Ovary (tissue), 9 donors: ENCODE measurements around the gene AOPEP. TPM values are rescaled to one million over a fixed set of nuclear protein-coding genes. Genes with fewer than 3 reads are reported as not detected.
"Not testable (repeated sequence)": the region's sequence is repeated elsewhere in the genome, so short reads cannot be mapped to it uniquely, and the experiment has no call there.

Source experiments
- DNase-seq, 5 donors: peaks; one replicate each; pipeline ENCODE4 v3.0.0-alpha.2; 2019 to 2020
- H3K27ac ChIP-seq, 2 donors: fragments of 200-600 bp; one replicate each; pipeline versions ENCODE4 v1.5.1 to v1.8.0; 2019 to 2022
- H3K27me3 ChIP-seq: fragments of 200-600 bp; one replicate; pipeline ENCODE4 v1.8.0; 2022
- H3K36me3 ChIP-seq: fragments of 200-600 bp; sonication (generic); one replicate; pipeline ENCODE4 v1.5.1; 2019
- H3K4me1 ChIP-seq: one replicate; pipeline ENCODE4 v1.8.1; 2013; ENCODE audit warnings: mild to moderate bottlenecking, moderate library complexity; ENCODE audit not compliant: insufficient read depth
- H3K4me3 ChIP-seq: fragments of 200-600 bp; sonication (generic); one replicate; pipeline ENCODE4 v1.5.1; 2017
- H3K9me3 ChIP-seq, 2 donors: fragments of 200-600 bp in 1 of 2; sonication (generic) in 1 of 2; one replicate each; pipeline versions ENCODE4 v1.5.1 to v1.8.1; 2013 to 2019; ENCODE audit warnings: mild to moderate bottlenecking in 1 of 2, moderate library complexity in 1 of 2
- EP300 ChIP-seq: sonication (generic); formaldehyde crosslinking; IDR thresholded peaks from one replicate; pipeline ENCODE4 v1.6.1; 2017; ENCODE audit warnings: antibody characterized with exemption
- POLR2A ChIP-seq: fragments of 450-650 bp; IDR thresholded peaks from one replicate; pipeline ENCODE4 v1.6.1; 2017; ENCODE audit warnings: antibody characterized with exemption, mild to moderate bottlenecking, moderate library complexity
- WGBS, 3 donors: extraction: QIAGEN DNeasy Blood & Tissue Kit in 1 of 3; methylation state at CpG; one replicate each; pipeline versions ENCODE4 v1.1.5 to v1.1.7; 2013 to 2017; 5-methylcytosine and 5-hydroxymethylcytosine counted together
- intact Hi-C, 4 donors: fragments of 100-400 bp; cut with DNase I; formaldehyde crosslinking; loops; one replicate each; pipeline versions ENCODE4 v1.11.0 to v1.15.1; 2022 to 2023
- polyA plus RNA-seq, 2 donors: library from polyadenylated mRNA; stranded (reverse); fragments of 200-250 nt in 1 of 2; fragments of 350-450 nt in 1 of 2; fragmentation: Illumina TruSeq in 1 of 2; extraction: RNeasy Lipid Tissue Mini Kit (QIAGEN cat#74804) in 1 of 2; gene quantifications; one replicate each; pipeline ENCODE4 v1.2.3, GENCODE V29; 2013 to 2014
- total RNA-seq, 7 donors: library from RNA; depleted of rRNA in 2 of 7; stranded (reverse); fragments of >200 nt in 2 of 7; fragmentation: NEBNext Ultra II Directional in 3 of 7; extraction: Animal tissue kit (Norgen Biotek cat#: 25700) in 3 of 7; gene quantifications; one replicate each; pipeline versions ENCODE4 v1.1.0 to v1.2.4, GENCODE V29; 2016 to 2023
- TF ChIP-seq, protein P1 (sequence below), 3 donors: fragments of 450-650 bp in 2 of 3; fragments of 200-600 bp in 1 of 3; IDR thresholded peaks; one replicate each; pipeline versions ENCODE4 v1.5.1 to v1.8.0; 2016 to 2022; ENCODE audit warnings: antibody characterized with exemption in 3 of 3, mild to moderate bottlenecking in 1 of 3
- donor health status: DM: no; HTN: no; CAD: no; lungs with moderate emphysema.
- donor health status: DM: no; HTN: no; CAD: no.
- donor health status: Bipolar disorder and iron deficiency.
- donor health status: DM: yes; HTN: yes; CAD: no.
- donor health status: DM: no; HTN: no; CAD: no.
- donor health status: DM: yes; HTN: yes; CAD: no.

Gene AOPEP
- total and polyA plus RNA-seq, 9 donors = 40.0 to 141 (median 82.1) TPM

GRCh38 chr9:94826644-94827410 lies 100.3 kb downstream of the AOPEP start:
- Histone ChIP-seq H3K27ac (peak overlapping the region in 1 of 2 donors; percentile 70), H3K36me3 (no peaks in the 10 kb centered on the region), H3K4me1 (peaks cover 25% of the 10 kb centered on the region), H3K4me3 (no peak overlapping the region), H3K9me3 (no peaks in the 10 kb centered on the region), H3K27me3 (no peaks in the 10 kb centered on the region)
- 66 to 80% (median 80%) methylated on average over 3 of the region's 3 CpGs for WGBS, 3 donors
- TF ChIP-seq EP300 (no peak), POLR2A (no peak)
- TF ChIP-seq, protein P1, sequence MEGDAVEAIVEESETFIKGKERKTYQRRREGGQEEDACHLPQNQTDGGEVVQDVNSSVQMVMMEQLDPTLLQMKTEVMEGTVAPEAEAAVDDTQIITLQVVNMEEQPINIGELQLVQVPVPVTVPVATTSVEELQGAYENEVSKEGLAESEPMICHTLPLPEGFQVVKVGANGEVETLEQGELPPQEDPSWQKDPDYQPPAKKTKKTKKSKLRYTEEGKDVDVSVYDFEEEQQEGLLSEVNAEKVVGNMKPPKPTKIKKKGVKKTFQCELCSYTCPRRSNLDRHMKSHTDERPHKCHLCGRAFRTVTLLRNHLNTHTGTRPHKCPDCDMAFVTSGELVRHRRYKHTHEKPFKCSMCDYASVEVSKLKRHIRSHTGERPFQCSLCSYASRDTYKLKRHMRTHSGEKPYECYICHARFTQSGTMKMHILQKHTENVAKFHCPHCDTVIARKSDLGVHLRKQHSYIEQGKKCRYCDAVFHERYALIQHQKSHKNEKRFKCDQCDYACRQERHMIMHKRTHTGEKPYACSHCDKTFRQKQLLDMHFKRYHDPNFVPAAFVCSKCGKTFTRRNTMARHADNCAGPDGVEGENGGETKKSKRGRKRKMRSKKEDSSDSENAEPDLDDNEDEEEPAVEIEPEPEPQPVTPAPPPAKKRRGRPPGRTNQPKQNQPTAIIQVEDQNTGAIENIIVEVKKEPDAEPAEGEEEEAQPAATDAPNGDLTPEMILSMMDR (IDR thresholded peaks at IDR 0.05) = no peak
- no peak for DNase-seq
- intact Hi-C loops = no loop called here

DNA sequence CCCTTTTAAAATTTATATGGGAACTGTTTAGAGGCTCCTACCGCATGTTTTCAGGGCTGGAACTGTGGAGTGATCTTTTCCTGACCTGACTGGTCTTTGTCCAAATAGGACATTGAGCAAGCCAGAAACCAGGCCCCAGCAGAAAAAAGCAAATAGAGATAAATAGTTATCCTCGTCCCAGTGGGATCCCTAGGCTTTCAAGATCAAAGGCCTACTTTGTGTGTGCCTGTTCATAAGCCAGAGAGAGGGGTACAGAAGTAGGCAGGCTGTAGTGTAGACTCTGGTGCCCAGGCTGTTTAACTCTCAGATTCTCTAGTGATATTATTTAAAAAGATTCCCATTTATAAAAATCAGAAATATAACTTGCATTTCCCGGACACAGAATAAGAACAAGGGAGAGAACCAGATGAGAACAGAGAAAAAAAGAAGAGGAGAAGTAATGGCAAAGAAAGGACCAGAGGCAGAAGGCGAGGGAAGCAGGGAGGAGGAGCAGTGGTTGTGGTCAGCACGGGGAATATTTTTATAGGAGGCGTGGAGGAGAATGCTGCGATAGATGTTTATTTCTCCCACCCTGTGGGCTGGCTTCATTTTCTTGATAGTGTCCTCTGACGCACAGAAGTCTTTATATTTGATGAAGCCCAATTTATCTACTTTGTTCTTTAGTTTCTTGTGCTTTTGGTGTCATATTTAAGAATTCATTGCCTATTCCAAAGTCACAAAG lies 101.2 kb downstream of the AOPEP start:
- H3K36me3 ChIP-seq = no peaks in the 10 kb centered on the region
- intact Hi-C loops = no loop called here
- H3K9me3 ChIP-seq = no peaks in the 10 kb centered on the region
- peak in 3 of 5 donors; percentile 35 to 60 (median 45) for DNase-seq
- H3K4me3 ChIP-seq = no peak overlapping the region
- TF ChIP-seq, protein P1 (IDR thresholded peaks at IDR 0.05) = no peak
- TF ChIP-seq POLR2A = no peak
- no peak for TF ChIP-seq EP300
- peaks cover 20% of the 10 kb centered on the region for H3K4me1 ChIP-seq
- WGBS, 3 donors = 19 to 24% (median 21%) methylated on average over 8 of the region's 8 CpGs
- peak overlapping the region in 1 of 2 donors; percentile 70 for H3K27ac ChIP-seq
- no peaks in the 10 kb centered on the region for H3K27me3 ChIP-seq

DNA sequence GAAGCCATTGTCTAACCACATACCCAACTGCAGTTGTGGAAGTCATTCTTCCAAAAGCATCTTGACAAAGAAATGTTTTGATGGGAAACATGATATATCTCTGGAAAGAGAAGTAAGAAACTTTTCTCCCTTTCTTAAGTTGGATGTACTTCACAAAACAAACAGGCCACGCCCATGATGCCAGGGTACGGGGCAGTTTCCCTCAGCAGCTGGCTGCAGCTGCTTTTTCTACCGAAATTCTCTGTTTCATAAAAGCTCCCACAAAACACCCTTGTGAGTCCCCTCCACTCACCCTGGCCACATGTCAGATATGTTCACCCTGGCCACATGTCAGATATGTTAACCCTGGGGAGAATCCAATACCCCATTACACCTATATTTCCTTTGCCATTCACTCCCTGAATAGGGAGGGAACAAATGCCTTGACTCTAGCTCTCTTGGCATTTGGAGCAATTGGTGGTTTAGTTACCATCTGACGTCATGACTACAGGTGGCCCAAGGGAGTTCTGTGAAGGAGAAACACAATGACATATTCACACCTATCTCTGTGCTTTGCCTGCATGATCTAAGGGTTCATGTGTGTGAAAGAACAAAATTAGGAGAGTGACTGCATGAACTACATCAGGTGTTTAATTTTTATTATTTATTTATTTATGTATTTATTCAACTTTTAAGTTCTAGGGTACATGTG lies 103.0 kb downstream of the AOPEP start:
- Histone ChIP-seq H3K4me1 (peaks cover 17% of the 10 kb centered on the region), H3K9me3 (no peaks in the 10 kb centered on the region), H3K4me3 (no peak overlapping the region), H3K27ac (no peak overlapping the region), H3K27me3 (no peaks in the 10 kb centered on the region), H3K36me3 (no peaks in the 10 kb centered on the region)
- no peak for DNase-seq
- intact Hi-C loops = no loop called here
- WGBS, 3 donors = 46 to 72% (median 69%) methylated on average over 4 of the region's 4 CpGs
- TF ChIP-seq, protein P1 (IDR thresholded peaks at IDR 0.05) = no peak
- no peak for TF ChIP-seq EP300
- TF ChIP-seq POLR2A = no peak

DNA sequence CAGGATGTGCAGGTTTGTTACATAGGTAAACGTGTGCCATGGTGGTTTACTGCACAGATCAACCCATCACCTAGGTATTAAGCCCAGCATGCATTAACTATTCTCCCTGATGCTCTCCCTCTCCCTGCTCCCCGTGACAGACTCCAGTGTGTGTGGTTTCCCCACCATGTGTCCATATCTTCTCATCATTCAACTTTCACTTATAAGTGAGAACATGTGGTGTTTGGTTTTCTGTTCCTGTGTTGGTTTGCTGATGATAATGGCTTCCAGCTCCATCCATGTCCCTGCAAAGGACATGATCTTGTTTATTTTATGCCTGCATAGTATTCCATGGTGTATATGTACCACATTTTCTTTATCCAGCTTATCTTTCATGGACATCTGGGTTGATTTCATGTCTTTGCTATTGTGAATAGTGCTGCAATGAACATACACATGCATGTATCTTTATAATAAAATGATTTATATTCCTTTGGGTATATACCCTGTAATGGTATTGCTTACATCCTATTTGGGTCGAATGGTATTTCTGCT lies 103.6 kb downstream of the AOPEP start:
- H3K9me3 ChIP-seq, H3K27me3 ChIP-seq, DNase-seq, intact Hi-C loops, H3K4me3 ChIP-seq, H3K36me3 ChIP-seq, H3K27ac ChIP-seq: not testable (repeated sequence)
- H3K4me1 ChIP-seq = peaks cover 14% of the 10 kb centered on the region
- 64 to 81% (median 77%) methylated on average over 3 of the region's 3 CpGs for WGBS, 3 donors
